ENCODE data around the gene ME2.
"Not testable (repeated sequence)": the region's sequence is repeated elsewhere in the genome, so short reads cannot be mapped to it uniquely, and the experiment has no call there.

The ME2 gene

DNA sequence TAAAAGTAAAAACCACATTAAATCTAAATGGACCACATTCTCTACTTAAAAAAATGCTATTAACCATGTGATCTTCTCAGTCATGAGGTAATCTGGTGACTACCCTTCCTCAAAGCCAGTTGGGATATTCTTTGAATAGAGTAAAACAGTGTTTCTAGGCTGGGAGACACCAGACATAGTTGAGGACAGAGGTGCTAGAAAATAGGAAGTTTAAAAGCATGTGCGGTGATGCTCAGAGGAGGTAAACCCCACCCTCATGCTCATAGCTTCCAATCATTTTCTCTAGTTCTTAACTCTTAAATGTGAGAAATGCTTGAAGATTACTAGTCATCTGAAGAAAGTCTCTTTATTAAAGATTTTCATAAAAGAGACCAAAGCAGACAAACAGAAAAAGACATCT, 58.3 kb downstream of the ME2 start:
- TF ChIP-seq, protein P1, sequence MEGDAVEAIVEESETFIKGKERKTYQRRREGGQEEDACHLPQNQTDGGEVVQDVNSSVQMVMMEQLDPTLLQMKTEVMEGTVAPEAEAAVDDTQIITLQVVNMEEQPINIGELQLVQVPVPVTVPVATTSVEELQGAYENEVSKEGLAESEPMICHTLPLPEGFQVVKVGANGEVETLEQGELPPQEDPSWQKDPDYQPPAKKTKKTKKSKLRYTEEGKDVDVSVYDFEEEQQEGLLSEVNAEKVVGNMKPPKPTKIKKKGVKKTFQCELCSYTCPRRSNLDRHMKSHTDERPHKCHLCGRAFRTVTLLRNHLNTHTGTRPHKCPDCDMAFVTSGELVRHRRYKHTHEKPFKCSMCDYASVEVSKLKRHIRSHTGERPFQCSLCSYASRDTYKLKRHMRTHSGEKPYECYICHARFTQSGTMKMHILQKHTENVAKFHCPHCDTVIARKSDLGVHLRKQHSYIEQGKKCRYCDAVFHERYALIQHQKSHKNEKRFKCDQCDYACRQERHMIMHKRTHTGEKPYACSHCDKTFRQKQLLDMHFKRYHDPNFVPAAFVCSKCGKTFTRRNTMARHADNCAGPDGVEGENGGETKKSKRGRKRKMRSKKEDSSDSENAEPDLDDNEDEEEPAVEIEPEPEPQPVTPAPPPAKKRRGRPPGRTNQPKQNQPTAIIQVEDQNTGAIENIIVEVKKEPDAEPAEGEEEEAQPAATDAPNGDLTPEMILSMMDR (IDR thresholded peaks at IDR 0.05) = no peak
- TF ChIP-seq ZFX (IDR thresholded peaks at IDR 0.05; ENCODE audit: borderline replicate concordance) = no peak
- no peak overlapping the region for H3K27ac ChIP-seq

GRCh38 chr18:50938912-50939311, 60.0 kb downstream of the ME2 start:
- TF ChIP-seq, protein P1 (IDR thresholded peaks at IDR 0.05) = no peak
- TF ChIP-seq ZFX (IDR thresholded peaks at IDR 0.05; ENCODE audit: borderline replicate concordance) = no peak
- H3K27ac ChIP-seq = no peak overlapping the region

DNA sequence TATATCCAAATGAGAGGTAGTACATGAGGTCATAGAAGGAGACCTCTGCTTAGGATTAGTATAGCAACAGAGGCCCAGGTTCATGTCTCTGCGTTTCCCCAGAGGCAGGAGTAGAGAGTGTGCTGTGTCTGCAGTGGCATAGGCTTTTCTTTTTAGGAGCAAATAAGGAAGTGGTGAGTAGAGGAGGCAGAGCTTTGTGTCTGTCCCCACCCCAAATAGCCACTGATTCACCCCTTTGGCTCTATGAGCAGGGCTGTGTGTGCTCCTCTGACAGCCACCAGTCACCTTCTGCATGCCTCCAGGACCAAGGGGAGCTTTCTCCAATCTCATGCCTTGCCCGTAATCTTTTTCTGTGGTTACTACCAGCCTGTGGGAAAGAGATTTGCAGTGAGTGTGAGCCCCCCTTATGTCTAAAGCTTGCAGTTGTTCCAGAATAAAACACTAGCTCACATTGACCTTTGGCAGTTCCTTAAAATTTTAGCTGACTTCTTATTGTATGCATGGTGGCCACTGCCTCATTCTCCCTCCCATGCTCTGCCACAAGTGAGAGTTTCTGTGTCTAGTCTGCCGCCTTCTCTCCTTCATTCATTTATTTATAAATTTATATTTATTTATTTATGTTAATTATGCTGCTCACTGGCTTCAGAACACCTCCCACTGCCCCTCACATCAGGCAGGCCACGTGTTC, 65.5 kb downstream of the ME2 start:
- TF ChIP-seq ZFX (IDR thresholded peaks at IDR 0.05; ENCODE audit: borderline replicate concordance) = no peak
- TF ChIP-seq, protein P1 (IDR thresholded peaks at IDR 0.05) = no peak
- H3K27ac ChIP-seq = no peak overlapping the region

DNA sequence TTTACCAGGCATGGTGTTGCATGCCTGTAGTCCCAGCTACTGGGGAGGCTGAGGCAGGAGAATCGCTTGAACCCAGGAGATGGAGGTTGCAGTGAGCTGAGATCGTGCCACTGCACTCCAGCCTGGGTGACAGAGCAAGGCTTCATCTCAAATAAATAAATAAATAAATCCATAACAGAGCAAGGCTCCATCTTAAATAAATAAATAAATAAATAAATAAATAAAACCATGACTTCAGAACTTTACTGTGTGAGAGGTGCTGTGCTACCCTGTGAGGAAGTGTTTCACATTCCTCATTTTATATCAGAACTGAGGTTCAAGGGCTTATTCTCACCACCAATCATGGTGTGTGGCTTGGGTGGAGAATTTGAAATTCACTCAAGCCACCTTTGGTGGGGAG, 67.0 kb downstream of the ME2 start:
- not testable (repeated sequence) for H3K27ac ChIP-seq

DNA sequence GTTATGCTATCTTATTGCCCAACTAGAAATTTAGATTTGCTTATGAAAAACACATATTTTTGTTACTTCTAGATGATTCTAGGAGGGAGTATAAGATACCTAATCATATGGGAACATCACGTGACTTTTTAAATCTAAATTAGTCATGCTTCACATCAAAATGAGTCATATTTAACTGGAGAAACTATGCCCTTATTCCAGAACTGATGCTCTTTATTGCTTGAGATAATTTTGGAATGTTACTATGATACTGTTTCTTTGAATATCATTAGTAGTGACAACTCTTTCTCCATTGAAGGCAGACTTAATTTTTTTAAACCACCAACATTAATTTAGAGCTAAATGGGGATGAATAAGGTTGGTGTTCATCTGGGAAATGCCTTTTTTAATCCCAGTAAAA, 69.0 kb downstream of the ME2 start:
- no peak overlapping the region for H3K27ac ChIP-seq
- TF ChIP-seq ZFX (IDR thresholded peaks at IDR 0.05; ENCODE audit: borderline replicate concordance) = no peak
- TF ChIP-seq, protein P1 (IDR thresholded peaks at IDR 0.05) = no peak

- no peak overlapping the region for H3K27ac ChIP-seq
- TF ChIP-seq ZFX (IDR thresholded peaks at IDR 0.05; ENCODE audit: borderline replicate concordance) = no peak
- TF ChIP-seq, protein P1 (IDR thresholded peaks at IDR 0.05) = no peak
These were observed 70.3 kb downstream of the ME2 start for GRCh38 chr18:50949185-50949584.

GRCh38 chr18:50950626-50951025, 71.7 kb downstream of the ME2 start:
- TF ChIP-seq, protein P1 (IDR thresholded peaks at IDR 0.05) = no peak
- no peak for TF ChIP-seq ZFX (IDR thresholded peaks at IDR 0.05; ENCODE audit: borderline replicate concordance)

GRCh38 chr18:50953822-50954221, 74.9 kb downstream of the ME2 start:
- no peak overlapping the region for H3K27ac ChIP-seq
- TF ChIP-seq ZFX (IDR thresholded peaks at IDR 0.05; ENCODE audit: borderline replicate concordance) = no peak
- TF ChIP-seq, protein P1 (IDR thresholded peaks at IDR 0.05) = no peak

More at GRCh38 chr18:50950626-50951025, 71.7 kb downstream of the ME2 start:
- no peak overlapping the region for H3K27ac ChIP-seq
